Measurements from ENCODE around the gene KCNN1.

KCNN1 gene

GRCh38 chr19:17947815-17948513, 18.9 kb upstream of the KCNN1 start:
- peak in 1 of 2 experiments; percentile 73 for DNase-seq

- no peak for DNase-seq
These were observed 18.4 kb upstream of the KCNN1 start for GRCh38 chr19:17948514-17948900.

- no peak for DNase-seq
These were observed 17.7 kb upstream of the KCNN1 start for GRCh38 chr19:17948931-17949930.

- no peak for DNase-seq
These were observed 17.0 kb upstream of the KCNN1 start for GRCh38 chr19:17949956-17950309.

- DNase-seq: no peak
These were observed 16.4 kb upstream of the KCNN1 start for GRCh38 chr19:17950310-17951156.

- DNase-seq: no peak
These were observed 15.5 kb upstream of the KCNN1 start for GRCh38 chr19:17951157-17951989.

- no peak for DNase-seq
These were observed 14.6 kb upstream of the KCNN1 start for GRCh38 chr19:17951990-17952976.

- no peak for DNase-seq
These were observed 13.5 kb upstream of the KCNN1 start for GRCh38 chr19:17953316-17953801.

GRCh38 chr19:17953869-17954268, 13.0 kb upstream of the KCNN1 start:
- DNase-seq: no peak

- DNase-seq: no peak
These were observed 12.5 kb upstream of the KCNN1 start for GRCh38 chr19:17954401-17954800.

GRCh38 chr19:17957149-17957849, 9.6 kb upstream of the KCNN1 start:
- no peak for DNase-seq

GRCh38 chr19:17957885-17958284, 9.0 kb upstream of the KCNN1 start:
- no peak for DNase-seq

- no peak for DNase-seq
These were observed 2.8 kb upstream of the KCNN1 start for GRCh38 chr19:17963936-17964691.

- no peak for DNase-seq
These were observed 1.4 kb upstream of the KCNN1 start for GRCh38 chr19:17965370-17966128.

- no peak for DNase-seq
These were observed 801 bp upstream of the KCNN1 start for GRCh38 chr19:17966129-17966483.

- DNase-seq: no peak
These were observed 547 bp downstream of the KCNN1 start for GRCh38 chr19:17967257-17968051.

GRCh38 chr19:17968362-17968761, 1.5 kb downstream of the KCNN1 start:
- no peak for DNase-seq
